ENCODE measurements around the gene FYCO1.
"Not testable (repeated sequence)": the region's sequence is repeated elsewhere in the genome, so short reads cannot be mapped to it uniquely, and the experiment has no call there.

FYCO1 gene

DNA sequence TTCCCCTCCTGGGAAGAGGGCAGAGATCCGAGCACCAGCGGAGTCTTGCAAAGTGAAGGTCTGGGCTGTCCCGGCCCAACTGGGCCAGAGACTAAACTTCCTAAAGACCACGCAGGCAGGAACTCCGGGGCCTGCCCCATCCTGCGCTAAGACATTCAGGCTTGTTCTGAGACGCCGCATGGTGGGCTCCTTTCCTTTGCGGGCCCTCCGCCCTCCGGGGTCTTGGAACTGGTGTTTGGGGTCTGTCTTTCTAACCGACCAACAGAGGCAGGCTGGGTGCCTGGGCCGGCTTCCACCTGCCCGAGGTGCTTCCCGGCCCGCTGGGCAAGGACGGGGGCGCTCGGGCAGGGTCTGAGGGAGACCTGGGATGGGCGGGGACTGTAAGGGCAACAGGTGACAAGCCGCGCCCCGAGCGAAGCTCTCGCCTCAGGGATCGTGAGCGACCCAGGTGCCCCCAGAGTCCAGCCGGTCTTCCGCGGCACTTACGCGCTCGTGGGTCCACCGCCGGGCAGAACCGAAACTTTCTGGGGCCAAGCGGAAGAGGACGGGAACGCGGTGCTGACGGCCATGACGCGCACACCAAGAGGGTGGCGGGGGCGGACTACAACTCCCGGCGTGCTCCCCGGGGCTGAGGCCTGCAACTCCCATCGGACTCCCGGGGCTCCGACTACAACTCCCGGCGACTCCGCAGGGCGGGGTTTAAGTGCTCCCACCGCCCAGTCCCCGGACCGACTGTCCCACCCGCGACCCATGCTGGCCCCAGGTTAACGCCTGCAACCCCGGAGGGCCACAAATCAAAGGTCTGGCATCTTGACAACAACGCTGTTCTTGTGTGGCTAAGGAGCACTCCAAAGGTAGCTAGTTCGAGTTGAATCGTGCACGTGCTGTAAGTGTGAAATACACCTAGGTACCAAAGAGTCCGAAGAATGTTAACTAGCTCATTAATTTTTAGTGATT, at the start of gene FYCO1:
TSS of gene FYCO1 (minus strand) at position 589 of the 957 bp plus-strand sequence. CDS start 10,914 bp downstream, outside the sequence.
- DNase-seq, result peak in 55 of 56 donors; percentile 55 to 95 (median 84)

DNA sequence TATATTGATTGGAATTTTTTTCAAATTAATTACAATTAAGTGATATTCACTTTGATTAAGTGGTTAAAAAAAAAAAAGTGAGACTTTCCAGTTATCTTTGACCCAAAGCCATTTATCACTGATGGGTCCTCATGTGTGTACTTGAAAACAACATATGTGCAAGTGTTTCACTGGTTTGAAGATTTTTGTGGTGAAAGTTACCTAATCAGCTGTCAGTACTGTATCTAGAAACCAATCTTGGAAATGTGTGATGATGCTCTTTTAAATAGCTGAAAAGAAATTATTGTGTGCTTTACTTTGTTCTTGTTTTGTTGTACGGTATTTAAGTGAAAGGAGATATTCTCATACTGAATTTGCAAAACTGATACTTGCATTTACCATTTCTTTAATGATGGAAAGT, 43.3 kb upstream of the FYCO1 start:
- no peak for DNase-seq

DNA sequence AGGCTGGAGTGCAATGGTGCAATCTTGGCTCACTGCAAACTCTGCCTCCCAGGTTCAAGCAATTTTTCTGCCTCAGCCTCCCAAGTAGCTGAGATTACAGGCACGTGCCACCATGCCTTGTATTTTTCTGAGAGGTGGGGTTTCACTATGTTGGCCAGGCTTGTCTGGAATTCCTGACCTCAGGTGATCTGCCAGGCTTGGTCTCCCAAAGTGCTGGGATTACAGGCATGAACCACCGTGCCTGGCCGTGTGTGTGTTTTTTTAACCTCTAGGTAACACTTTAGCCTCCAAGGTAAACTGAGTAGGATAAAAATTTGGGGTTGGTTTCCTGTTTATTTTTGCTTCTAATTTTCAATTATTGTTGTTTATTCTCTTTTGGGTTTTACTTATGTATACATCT, 42.4 kb upstream of the FYCO1 start:
- not testable (repeated sequence) for DNase-seq

DNA sequence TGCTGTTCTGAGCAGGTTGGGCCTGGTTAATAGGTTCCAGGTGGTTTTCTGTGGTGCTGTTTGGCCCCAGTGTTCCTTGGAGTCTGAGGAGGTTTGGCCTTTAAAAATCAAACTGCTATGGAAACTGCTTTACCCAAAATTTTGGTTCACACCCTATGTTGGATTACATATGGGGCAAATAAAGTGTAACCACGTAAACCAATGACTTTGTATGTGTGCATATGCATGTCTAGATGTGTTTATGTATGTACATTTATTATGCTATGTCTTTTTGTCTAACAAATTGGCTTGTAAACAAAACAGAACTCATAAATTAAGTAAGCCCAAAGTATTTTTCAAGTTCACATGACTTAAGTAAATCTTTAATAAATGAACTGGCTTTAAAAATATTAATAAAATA, 40.6 kb upstream of the FYCO1 start:
- no peak for DNase-seq

DNA sequence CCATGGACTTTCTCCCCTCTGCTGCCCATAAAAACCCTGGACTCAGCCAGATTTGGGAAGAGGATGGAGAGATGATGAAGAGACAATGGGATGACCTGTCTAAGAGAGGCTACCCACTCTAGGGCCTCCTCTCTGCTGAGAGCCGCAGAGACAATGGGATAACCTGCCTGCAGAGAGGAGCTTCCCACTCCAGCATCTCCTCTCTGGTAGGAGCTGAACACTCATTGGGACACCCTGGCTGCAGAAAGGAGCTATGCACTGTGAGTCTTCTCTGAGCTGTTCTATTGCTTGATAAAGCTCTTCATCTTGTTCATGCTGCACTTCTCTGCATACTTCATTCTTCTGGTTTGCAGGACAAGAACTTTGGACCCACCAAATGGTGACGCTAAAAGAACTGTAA, 36.1 kb upstream of the FYCO1 start:
- DNase-seq, result no peak

DNA sequence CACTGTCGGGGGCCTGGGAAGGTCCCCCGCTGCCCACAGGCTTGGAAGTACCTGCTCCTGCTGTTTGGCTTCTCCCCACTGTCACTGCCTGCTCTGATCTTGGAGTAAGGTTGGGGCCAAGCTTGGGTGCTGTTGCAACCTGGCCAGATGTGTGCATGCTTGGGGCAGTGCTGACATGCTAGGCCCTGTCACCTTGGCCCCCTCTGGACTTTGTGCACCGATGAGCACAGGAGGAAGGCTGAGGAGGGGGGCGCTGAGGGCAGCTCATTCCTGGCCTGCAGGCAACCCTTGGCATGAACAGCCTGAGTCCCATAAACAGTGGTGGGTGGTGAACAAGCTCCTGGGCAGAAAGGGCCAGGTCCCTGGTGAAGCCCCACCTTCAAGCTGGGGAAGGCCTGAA, 35.6 kb upstream of the FYCO1 start:
- DNase-seq, result no peak

DNA sequence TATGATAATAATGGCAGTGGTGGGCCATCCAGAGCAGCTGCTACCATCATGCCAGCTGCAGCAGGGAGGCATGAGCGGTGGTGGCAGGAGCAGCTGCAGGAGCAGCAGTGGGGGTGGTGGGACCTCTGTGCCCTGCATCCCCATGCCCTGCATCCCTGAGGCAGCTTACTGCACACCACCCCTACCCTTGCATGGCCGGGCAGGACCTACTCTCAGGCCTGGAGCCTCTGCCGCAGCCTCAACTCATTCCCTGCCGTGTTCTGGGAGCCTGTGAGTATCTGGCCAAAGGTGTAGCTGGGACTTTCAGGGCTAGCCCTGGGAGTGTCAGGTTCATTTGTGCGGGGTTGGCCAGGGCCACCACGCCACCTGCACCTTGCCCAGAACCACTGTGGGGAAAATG, 35.0 kb upstream of the FYCO1 start:
- no peak for DNase-seq

DNA sequence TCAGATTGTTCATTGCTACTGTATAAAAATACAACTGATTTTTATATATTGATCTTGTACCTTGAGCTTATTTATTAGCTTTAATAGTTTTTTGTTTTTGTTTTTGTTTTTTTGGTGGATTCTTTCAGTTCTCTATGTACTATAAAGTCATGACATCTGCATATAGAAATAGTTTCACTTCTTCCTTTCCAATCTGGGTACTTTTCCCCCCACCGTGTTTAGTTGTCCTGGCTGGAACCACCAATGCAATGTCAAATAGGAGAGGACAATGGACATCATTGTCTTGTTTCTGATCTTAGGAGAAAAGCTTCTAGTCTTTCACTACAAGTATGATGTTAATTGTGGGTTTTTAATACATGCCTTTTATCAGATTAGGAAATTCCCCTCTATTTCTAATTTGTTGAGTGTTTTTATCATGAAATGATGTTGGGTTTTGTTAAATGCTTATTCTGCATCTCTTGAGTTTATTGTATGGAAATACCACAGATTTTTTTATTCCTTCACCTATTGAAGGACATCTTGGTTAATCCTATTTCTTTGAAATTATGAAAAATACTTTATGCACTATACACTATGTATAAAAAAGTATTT, 34.4 kb upstream of the FYCO1 start:
- no peak for DNase-seq

DNA sequence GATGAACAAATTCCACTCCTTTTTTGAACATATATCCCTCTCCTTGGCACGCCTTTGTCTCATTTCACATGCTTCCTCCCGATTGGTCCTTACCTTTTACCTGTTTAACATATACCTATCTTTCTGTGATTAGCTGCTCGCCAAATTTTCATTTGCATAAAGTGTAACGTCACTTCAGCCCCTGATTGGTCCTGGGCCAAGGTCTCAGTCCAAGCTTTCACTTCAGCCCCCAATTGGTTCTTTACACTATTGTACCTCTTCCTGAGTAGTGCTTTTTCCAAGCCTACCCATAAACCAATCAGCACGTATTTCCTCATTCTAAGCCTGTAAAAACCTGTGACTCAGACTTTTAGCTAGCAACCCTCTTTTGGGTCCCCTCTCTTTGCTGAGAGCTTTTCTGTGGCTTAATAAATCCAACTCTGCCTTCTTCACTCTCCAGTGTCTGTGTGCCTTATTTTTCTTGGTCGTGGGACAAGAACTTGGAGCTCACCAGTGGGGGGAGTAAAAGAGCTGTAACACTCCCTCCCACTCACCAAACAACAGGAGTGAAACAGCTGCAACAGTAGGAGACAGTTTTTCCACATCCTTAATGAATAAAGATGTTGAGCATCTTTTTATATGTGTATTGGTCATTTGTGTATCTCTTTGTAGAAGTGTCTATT, 32.2 kb upstream of the FYCO1 start:
- no peak for DNase-seq

DNA sequence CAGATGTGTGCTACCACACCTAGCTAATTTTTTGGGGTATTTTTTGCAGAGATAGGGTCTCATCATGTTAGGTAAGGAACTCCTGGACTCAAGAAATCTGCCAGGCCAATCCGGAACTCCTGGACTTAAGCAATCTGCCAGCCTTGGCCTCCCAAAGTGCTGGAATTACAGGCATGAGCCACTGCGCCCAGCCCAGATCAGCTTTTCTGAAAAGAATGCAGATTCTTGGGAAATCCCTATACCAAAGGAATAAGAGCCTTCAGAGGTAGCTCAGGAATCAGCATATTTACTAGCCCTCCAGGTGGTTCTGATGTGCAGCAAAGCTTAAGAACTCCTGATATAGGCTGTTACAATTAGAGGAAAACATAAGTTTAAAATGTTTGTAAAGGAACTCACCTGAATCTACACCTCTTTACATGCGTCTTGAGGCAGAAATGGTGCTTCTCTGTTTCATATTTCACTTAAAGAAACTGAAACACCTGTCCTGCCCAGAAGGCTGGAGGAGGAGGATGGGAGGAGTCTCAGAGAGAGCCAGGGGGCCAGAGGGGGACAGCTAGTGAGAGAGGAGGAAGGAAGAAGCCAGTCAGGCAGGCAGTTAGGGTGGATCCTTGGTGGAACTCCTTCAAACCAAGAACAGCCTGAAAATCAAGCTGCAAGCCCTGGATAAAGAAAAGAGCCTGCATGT, 31.5 kb upstream of the FYCO1 start, which contains the start of gene XCR1:
TSS of gene XCR1 (minus strand) at position 463 of the 685 bp plus-strand sequence. CDS start 5,536 bp downstream, outside the sequence.
- no peak for DNase-seq

DNA sequence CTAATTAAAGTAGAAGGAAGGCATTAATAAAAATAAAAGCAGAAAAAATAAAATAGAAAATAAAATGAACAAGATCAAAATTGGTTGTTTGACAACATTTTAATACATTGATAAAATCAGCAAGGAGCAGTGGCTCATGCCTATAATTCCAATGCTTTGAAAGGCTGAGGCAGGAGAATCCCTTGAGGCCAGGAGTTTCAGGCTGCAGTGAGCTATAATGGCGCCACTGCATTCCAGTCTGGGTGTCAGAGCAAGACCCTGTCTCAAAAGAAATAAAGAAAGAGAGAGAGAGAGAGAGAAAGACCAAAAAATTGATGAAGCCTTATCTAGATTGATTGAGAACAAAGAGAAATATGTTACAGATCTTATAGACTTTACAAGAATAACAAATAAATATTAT, 29.5 kb upstream of the FYCO1 start:
- DNase-seq, result no peak

DNA sequence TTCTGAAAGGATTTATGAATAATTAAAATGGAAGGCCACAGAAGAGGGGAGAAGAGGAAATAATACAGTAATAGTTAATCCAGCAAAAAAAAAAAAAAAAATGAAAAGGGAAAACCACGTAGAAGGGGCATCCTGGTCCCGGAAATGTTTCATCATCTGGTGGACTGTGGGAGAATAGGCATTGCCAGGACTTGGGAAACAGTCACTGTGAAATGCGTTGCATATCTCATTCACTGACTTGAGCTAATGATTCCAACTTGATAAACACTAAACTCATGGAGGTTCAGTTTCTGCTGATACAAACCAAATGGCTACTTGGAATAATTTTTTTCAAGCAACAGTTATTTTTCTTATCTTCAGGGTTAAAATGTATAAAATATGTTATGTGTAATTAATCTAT, 28.5 kb upstream of the FYCO1 start:
- no peak for DNase-seq

DNA sequence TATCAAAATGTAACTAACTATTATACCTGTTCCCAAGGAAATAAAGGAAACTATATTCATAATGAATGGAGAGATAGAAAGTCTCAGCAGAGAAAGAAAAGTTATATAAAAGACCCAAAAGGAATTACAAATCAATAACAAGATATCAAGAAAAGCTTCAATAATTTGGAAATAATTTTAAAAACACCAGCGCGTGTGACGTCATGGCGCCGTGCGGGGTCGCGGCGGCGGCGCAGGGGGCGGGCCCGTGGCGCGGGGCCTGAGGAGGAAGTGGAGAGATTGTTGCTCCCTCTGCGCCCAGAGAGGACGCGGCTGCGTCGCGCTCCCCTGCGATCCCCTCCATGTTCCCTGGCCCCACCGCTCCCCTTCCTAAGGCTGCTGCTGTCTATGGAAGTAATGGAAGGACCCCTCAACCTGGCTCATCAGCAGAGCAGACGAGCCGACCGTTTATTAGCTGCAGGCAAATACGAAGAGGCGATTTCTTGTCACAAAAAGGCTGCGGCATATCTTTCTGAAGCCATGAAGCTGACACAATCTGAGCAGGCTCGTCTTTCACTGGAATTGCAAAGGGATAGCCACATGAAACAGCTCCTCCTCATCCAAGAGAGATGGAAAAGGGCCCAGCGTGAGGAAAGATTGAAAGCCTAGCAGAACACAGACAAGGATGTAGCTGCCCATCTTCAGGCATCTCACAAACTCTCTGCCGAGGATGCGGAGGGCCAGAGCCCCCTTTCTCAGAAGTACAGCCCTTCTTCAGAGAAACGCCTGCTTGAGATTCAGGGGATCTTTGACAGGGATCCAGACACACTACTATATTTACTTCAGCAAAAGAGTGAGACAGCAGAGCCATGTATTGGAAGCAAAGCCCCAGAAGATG, 27.5 kb upstream of the FYCO1 start:
- no peak for DNase-seq

DNA sequence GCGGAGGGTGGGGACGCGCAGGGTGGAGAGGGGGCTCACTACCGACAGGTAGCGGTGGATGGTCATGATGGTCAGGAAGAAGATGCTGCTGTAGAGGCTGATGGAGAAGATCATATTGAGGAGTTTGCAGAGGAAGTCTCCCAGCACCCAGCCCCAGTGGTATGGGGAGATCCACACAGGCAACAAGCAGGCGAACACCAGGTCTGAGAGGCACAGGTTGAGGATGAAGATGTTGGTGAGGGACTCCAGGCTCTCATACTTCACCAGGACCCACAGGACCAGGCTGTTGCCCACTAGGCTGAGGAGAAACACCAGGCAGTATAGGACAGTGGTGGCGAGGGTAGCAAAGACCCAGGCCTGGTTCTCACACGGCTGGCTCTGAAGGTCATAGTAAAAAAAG, 25.9 kb upstream of the FYCO1 start:
- no peak for DNase-seq

DNA sequence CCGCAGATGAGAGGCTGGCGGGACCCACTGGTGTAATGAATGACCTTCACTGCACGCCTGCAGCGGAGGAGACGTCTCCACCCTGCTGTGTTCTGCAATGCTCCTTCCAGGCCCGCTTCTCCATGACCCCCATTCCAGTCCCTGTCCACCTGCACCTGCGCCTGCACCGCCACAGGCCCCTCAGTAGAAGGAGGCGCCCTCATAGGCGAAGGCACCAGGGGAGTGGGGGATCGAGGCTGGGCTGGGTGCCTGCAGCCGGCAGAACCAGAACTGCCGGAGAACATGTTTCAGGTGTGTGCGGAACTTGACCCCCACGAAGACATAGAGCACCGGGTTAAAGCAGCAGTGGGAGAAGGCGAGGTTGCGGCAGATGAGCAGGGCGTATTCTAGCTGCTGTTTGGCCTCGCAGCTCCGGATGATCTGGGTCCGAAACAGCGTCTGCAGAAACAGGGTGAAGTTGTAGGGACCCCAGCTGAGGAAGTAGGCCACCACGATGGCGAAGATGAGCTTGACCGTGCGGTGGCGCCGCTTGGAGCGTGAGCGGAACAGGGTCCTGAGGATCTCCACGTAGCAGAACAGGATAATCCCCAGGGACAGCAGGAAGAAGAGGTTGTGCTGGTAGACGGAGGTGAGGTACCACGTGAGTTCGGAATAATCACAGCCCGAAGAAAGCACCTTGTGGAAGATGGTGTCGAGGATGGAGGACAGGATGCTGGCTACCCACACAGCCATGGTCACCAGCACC, 25.3 kb upstream of the FYCO1 start:
- no peak for DNase-seq

DNA sequence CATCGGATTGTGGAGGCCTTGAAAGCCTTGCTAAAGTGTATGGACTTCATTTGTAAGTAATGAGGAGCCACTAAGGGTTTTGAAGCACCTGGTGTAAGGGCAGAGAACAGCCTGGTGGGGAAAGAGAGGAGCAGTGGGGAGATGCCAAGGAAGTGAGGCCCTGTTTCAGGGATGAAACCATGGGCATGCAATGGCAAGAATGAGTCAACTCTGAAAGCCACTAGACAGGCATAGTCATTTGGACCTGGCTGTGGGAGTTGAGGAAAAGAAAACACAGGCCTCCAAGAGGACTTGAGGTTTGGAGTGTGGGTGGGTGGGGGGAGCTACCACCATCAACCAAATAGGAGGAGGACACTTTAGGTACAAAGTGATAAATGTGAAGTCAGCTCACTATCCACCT, 24.1 kb upstream of the FYCO1 start:
- DNase-seq, result no peak

DNA sequence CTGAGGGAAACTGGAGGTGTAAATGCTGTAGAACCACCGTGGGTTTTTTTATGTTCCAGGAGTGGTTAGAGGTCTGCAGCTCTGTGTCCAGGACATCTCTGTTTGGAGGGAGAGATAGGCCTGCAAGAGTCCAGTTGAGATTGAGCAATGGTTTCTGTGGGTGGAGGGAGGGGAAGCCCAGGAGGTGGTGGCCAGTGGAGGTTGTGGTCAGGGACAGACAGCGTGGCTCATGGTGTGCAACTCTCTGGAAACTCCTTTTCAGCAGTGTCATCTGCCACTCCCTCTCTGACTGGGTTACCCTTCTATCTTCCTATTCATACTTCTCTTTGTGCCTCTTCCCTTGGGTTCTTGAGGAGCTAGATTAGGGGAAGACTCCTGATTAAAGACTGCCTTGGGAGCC, 22.1 kb upstream of the FYCO1 start:
- DNase-seq, result peak in 2 of 56 donors; percentile 11 to 28

DNA sequence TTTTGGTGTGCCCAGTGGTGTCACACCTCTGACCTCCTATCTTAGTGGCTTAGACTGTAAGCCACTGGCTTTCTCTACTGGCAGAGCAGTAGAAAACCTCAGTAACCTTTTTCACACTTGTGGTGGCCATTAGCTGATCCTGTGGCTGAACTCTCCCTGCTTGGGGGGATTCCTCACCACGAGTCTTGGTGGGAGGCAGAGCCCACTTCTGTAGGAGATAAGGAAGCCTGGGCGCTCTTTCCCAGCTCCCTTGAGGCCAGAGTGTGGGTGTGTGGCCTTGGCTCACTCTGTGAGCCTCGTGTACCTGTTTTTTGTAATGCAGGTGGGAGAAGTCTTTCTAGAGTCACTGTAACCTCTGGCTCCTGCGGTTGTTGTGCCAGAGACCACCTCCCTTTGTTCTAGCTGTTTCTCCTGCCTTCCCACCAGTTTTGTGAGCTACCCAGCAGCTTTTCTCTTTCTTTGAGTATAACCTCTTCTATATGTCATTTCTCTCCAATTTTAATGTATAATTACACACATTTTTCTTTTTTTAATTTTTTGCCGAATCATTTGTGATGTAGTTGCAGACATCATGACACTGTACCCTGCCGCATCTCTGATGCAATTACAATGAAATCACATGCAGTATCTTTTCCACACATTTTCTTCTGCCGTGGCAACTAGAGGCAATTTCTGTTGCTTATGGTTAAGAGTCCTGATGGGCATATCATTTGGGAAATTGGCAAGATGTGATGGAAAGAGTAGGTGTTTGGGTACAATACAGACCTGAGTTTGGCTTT, 17.9 kb upstream of the FYCO1 start:
- DNase-seq, result no peak

DNA sequence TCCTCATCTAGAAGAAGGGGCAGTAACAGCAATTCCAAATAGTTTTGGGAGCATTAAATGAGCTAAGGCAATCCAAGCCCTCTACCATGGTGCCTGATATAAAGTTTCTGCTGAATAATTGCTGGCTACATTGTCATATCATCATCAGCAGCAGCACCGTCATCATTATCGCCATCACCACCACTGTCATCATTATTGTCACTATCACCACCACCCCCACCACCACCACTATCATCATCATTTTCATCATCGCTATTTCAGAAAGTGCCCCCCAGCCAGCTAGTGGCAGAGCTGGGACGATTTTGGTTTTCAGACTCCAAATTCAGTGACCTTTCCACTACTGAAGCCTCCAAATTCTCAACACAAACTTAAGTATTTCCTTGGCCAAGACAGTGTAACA, 16.6 kb upstream of the FYCO1 start:
- DNase-seq, result no peak
